Stimulated activated CD4-positive, alpha-beta T cell treated with anti-CD3 and anti-CD28 coated beads, Interleukin-15, amount 100 ng/mL, for 1 hour (primary cell): ENCODE data around the gene ADAT1.

Experiments used
- DNase-seq, 2 donors: peaks; one replicate each; pipeline ENCODE4 v3.0.0-alpha.2; 2020; ENCODE audit warnings: low read depth in 1 of 2, low spot score in 1 of 2

ADAT1 gene, protein sequence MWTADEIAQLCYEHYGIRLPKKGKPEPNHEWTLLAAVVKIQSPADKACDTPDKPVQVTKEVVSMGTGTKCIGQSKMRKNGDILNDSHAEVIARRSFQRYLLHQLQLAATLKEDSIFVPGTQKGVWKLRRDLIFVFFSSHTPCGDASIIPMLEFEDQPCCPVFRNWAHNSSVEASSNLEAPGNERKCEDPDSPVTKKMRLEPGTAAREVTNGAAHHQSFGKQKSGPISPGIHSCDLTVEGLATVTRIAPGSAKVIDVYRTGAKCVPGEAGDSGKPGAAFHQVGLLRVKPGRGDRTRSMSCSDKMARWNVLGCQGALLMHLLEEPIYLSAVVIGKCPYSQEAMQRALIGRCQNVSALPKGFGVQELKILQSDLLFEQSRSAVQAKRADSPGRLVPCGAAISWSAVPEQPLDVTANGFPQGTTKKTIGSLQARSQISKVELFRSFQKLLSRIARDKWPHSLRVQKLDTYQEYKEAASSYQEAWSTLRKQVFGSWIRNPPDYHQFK

GRCh38 chr16:75622761-75623605, at the start of gene ADAT1:
TSS of gene ADAT1 (minus strand) at chr16:75623281. CDS start at chr16:75620799, 2,482 bp downstream.
- DNase-seq = peak; percentile 91 to 92

DNA sequence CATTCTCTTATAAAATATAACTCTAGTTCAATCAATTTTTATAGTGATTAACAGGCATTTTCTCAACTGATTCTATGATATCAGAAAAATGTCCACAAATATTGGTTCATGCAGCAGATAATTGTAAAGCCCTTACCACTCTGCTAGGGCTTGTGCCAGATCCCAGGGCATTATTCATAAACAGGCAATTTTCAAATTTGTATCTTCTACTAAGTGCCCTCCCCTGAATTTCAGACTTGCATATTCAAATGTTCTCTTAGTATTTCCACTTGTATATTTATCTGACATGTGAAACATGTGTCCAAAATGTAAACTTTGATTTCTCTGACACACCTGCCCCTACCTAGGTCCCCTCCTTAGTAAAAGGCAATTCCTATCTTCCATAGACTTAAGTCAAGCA, 44.4 kb upstream of the ADAT1 start:
- DNase-seq = no peak

GRCh38 chr16:75660726-75661302, 37.7 kb upstream of the ADAT1 start:
- DNase-seq = no peak

DNA sequence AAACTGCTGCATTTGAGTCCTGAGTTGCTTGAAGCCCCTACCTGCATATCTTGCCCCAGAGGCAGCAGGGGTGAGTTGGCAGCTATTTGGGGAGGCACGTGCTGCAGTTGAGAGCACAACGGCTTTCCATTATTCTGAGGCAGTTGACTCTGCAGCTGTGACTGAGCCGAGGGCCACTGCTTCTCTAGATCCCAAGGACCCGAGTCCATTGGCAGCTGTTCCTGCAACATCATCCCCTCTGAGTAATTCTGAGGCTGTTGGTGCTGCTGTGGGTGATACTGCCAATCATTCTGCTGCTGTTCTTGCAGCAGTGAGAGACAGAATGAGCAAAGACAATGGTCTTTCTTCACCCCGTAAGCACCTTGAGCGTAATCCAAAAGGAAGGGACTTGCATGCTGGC, 37.2 kb upstream of the ADAT1 start:
- DNase-seq = no peak

- DNase-seq = no peak
Measured at GRCh38 chr16:75658175-75658574, 35.1 kb upstream of the ADAT1 start.

- no peak for DNase-seq
Measured at GRCh38 chr16:75653922-75654321, 30.8 kb upstream of the ADAT1 start.

- DNase-seq = peak; percentile 68 to 78
Measured at GRCh38 chr16:75648265-75649076, 25.4 kb upstream of the ADAT1 start.

DNA sequence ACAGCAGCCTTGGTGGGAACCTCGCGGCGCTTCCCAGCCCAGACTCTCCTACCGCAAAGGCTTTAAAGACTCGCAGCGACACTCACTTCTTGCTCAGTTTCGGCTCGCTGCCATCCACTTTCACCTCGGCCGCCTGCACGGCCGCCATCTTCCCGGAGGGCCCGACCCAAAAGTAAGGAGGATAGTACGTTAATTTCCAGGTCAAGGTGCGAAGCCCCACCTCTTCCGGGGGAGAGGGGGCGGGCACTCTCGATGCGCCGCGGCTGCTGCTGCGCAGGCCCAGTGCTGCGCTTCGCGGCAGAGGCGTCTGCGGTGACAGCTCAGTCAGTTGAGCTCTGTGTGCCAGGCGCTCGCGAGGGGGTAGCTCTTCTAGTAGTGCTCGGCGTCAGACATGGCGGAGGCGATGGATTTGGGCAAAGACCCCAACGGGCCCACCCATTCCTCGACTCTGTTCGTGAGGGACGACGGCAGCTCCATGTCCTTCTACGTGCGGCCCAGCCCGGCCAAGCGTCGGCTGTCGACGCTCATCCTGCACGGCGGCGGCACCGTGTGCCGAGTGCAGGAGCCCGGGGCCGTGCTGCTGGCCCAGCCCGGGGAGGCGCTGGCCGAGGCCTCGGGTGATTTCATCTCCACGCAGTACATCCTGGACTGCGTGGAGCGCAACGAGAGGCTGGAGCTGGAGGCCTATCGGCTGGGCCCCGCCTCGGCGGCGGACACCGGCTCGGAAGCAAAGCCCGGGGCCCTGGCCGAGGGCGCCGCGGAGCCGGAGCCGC, 24.6 kb upstream of the ADAT1 start, which contains the start of the genes KARS1 and TERF2IP:
Gene KARS1, minus strand, starts transcription at position 174 of the 773 bp plus-strand sequence. Its CDS starts 26 bp downstream, at position 148.
Gene TERF2IP, plus strand, starts transcription at position 282 of the 773 bp plus-strand sequence. Its CDS starts 110 bp downstream, at position 392.
- peak; percentile 89 to 90 for DNase-seq

- no peak for DNase-seq
Measured at GRCh38 chr16:75647112-75647491, 24.0 kb upstream of the ADAT1 start.

GRCh38 chr16:75644240-75645012, 21.3 kb upstream of the ADAT1 start:
- no peak for DNase-seq

GRCh38 chr16:75640598-75640997, 17.5 kb upstream of the ADAT1 start:
- no peak for DNase-seq

- DNase-seq = no peak
Measured at GRCh38 chr16:75635036-75635435, 12.0 kb upstream of the ADAT1 start.

- no peak for DNase-seq
Measured at GRCh38 chr16:75632857-75633256, 9.8 kb upstream of the ADAT1 start.

DNA sequence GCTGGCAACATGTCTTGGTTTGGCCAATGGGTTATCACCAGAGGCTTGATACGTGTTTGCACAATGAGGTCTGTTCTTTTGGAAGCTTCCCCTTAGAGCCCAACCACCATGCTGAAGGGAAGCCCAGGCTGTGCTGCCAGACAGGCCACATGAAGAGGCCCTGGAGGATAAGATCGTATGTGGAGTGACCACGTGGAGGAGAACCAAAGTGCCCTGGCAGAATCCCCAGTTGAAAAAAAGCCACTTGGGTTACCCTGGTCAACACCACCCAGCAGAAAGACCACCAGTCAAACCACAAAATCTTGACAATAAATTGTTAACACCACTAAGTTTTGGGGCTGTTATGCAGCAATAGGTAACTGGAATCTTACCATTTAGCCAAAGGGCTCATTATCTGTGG, 7.0 kb upstream of the ADAT1 start:
- DNase-seq = no peak

- no peak for DNase-seq
Measured at GRCh38 chr16:75629132-75629531, 6.1 kb upstream of the ADAT1 start.

GRCh38 chr16:75628351-75628750, 5.3 kb upstream of the ADAT1 start:
- no peak for DNase-seq

- no peak for DNase-seq
Measured at GRCh38 chr16:75627851-75628250, 4.8 kb upstream of the ADAT1 start.

DNA sequence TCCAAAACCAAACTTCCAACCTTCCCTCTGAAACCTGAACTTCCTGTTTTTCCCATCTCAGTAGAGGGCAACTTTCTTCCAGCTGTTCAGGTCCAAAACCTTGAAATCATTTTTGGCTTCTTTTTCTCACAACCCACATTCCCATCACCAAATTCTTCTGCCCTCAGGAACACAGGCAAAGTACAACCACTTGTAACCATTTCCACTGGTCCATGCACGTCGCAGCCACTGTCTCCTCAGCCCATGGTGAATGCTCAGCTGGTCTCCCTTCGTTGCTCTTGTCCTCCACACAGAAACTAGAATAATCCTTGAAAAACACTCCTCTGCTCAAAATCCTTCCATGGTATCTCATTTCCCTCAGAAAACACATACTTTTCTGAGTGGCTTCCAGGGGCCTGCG, 3.7 kb upstream of the ADAT1 start:
- DNase-seq = no peak

DNA sequence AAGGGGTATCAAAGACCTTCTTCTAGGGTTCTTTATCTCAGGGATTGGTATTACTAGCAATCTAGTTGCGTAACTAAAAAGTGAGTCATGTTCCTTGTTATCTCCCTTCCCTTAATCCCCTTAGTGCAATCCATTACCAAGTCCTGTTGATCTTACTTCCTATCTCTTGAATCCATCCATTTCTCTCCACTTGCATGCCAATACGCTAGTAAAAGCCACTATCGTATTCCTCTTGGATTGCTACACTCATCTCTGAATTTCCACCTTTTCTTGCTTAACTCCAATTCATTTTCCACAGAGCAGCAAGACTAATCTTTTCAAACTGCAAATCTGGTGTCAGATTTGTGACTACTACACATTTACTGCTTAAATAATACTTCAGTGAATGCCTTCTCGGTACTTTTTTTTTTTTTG, 1.8 kb upstream of the ADAT1 start:
- DNase-seq = no peak
